ENCODE measurements around the gene FANK1. TPM values are rescaled to one million over a fixed set of nuclear protein-coding genes. Genes with fewer than 3 reads are reported as not detected.
"Not testable (repeated sequence)": the region's sequence is repeated elsewhere in the genome, so short reads cannot be mapped to it uniquely, and the experiment has no call there.

The FANK1 gene
- total RNA-seq, 2 donors from 2014 or later = 1.0 to 7.3 TPM

DNA sequence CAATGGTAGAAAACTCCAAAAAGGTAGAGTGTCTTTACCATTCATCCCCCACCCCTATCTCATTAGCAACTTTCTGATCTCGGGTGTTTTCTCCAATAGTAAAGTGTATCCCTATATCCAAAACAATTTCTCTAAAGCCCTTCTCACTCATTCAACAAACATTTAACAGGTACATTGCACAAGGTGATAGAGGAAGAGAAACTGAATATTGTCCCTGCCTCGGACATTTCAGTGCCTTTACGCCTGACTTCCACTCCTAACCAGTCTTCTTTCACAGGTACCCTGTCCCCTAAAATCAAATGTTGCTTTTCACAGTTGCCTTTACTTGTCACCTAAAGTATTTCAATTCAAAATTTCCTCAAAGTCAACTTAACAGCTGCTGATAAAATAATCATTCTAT, 2.2 kb upstream of the FANK1 start:
- H3K36me3 ChIP-seq (replicated peaks in 1 of 2; ENCODE audit: insufficient read depth in 1 of 2, low read depth in 2 of 2); intact Hi-C loops (cut with DNase I); DNase-seq; H3K4me3 ChIP-seq; ATAC-seq; H3K27me3 ChIP-seq; H3K9me3 ChIP-seq: not testable (repeated sequence)
- Histone ChIP-seq H3K4me1 (peaks cover 27% of the 10 kb centered on the region), H3K27ac (peak overlapping the region in 3 of 4 donors; percentile 90 to 96 (median 95))
- WGBS, 2 donors = 25 to 34% methylated on average over 3 of the region's 3 CpGs

GRCh38 chr10:125895130-125896087, 955 bp upstream of the FANK1 start:
- TF ChIP-seq POLR2A (IDR thresholded peaks at IDR 0.05) = peak in 2 of 3 donors; percentile 31 to 40
- intact Hi-C loops (cut with DNase I); H3K36me3 ChIP-seq (replicated peaks in 1 of 2; ENCODE audit: insufficient read depth in 1 of 2, low read depth in 2 of 2); H3K9me3 ChIP-seq; H3K27me3 ChIP-seq: not testable (repeated sequence)
- Histone ChIP-seq H3K4me3 (peak overlapping the region; percentile 90 to 99), H3K4me1 (peaks cover 18% of the 10 kb centered on the region), H3K27ac (peak overlapping the region; percentile 81 to 96 (median 92))
- ATAC-seq (peak; percentile 66), DNase-seq (peak; percentile 67 to 80 (median 71))
- WGBS, 2 donors = 18 to 26% methylated on average over 49 to 50 of the region's 50 CpGs

DNA sequence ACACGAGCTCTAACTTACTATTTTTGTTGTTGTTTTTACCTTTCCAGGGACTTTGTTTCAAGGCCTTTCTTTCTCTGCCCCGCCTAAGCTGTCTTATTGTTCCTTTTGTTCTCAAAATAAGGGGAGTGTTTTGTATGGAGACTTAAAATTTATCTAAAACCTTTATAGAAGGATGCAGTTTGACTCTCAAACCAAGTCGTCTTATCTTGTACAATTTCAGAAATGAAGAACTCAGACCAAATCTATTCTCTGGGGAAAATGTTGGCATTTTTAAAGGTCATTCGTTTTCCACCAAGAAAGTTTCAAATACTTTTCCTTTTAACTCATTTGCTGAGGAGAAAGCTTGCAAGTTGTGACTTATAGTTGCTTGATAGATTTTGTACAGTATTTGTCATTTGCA, 953 bp downstream of the FANK1 start:
- H3K9me3 ChIP-seq; H3K27me3 ChIP-seq; H3K27ac ChIP-seq; DNase-seq; intact Hi-C loops (cut with DNase I); H3K4me3 ChIP-seq; ATAC-seq; H3K36me3 ChIP-seq (replicated peaks in 1 of 2; ENCODE audit: insufficient read depth in 1 of 2, low read depth in 2 of 2): not testable (repeated sequence)
- peaks cover 16% of the 10 kb centered on the region for H3K4me1 ChIP-seq
- 16 to 21% methylated on average over 4 of the region's 4 CpGs for WGBS, 2 donors

GRCh38 chr10:125900963-125901362, 4.6 kb downstream of the FANK1 start:
- 69 to 71% methylated on average over 3 of the region's 3 CpGs for WGBS, 2 donors
- DNase-seq; ATAC-seq; intact Hi-C loops (cut with DNase I); H3K4me3 ChIP-seq; H3K36me3 ChIP-seq (replicated peaks in 1 of 2; ENCODE audit: insufficient read depth in 1 of 2, low read depth in 2 of 2); H3K9me3 ChIP-seq; H3K27me3 ChIP-seq; H3K27ac ChIP-seq: not testable (repeated sequence)
- H3K4me1 ChIP-seq = peaks cover 13% of the 10 kb centered on the region

GRCh38 chr10:125903135-125903640, 6.8 kb downstream of the FANK1 start:
- H3K4me1 ChIP-seq; H3K9me3 ChIP-seq; ATAC-seq; H3K36me3 ChIP-seq (replicated peaks in 1 of 2; ENCODE audit: insufficient read depth in 1 of 2, low read depth in 2 of 2); intact Hi-C loops (cut with DNase I); H3K4me3 ChIP-seq; DNase-seq; H3K27ac ChIP-seq; H3K27me3 ChIP-seq: not testable (repeated sequence)
- 71 to 77% methylated on average over 3 of the region's 3 CpGs for WGBS, 2 donors

- Histone ChIP-seq H3K27ac (peak overlapping the region in 1 of 4 donors; percentile 50), H3K4me1 (peaks cover 10% of the 10 kb centered on the region)
- H3K27me3 ChIP-seq; H3K4me3 ChIP-seq; intact Hi-C loops (cut with DNase I); H3K36me3 ChIP-seq (replicated peaks in 1 of 2; ENCODE audit: insufficient read depth in 1 of 2, low read depth in 2 of 2); DNase-seq; H3K9me3 ChIP-seq: not testable (repeated sequence)
- 51 to 63% methylated on average over 5 of the region's 5 CpGs for WGBS, 2 donors
- peak; percentile 24 for ATAC-seq
These were observed 9.0 kb downstream of the FANK1 start for GRCh38 chr10:125905069-125905994.

GRCh38 chr10:125907598-125907997, 11.2 kb downstream of the FANK1 start:
- DNase-seq = peak in 1 of 4 donors; percentile 10
- H3K9me3 ChIP-seq; ATAC-seq; H3K36me3 ChIP-seq (replicated peaks in 1 of 2; ENCODE audit: insufficient read depth in 1 of 2, low read depth in 2 of 2); H3K27me3 ChIP-seq; H3K4me3 ChIP-seq; intact Hi-C loops (cut with DNase I): not testable (repeated sequence)
- peak overlapping the region in 1 of 4 donors; percentile 32 for H3K27ac ChIP-seq
- WGBS, 2 donors = 51 to 79% methylated on average over 2 of the region's 2 CpGs
- H3K4me1 ChIP-seq = peaks cover 32% of the 10 kb centered on the region

GRCh38 chr10:125908813-125909212, 12.4 kb downstream of the FANK1 start:
- H3K9me3 ChIP-seq; ATAC-seq; H3K27me3 ChIP-seq; H3K4me3 ChIP-seq; intact Hi-C loops (cut with DNase I); H3K27ac ChIP-seq; DNase-seq; H3K36me3 ChIP-seq (replicated peaks in 1 of 2; ENCODE audit: insufficient read depth in 1 of 2, low read depth in 2 of 2): not testable (repeated sequence)
- H3K4me1 ChIP-seq = peaks cover 44% of the 10 kb centered on the region
- 52 to 58% methylated on average over 2 of the region's 2 CpGs for WGBS, 2 donors

GRCh38 chr10:125909491-125909890, 13.1 kb downstream of the FANK1 start:
- H3K36me3 ChIP-seq (replicated peaks in 1 of 2; ENCODE audit: insufficient read depth in 1 of 2, low read depth in 2 of 2); ATAC-seq; intact Hi-C loops (cut with DNase I); H3K27ac ChIP-seq; H3K9me3 ChIP-seq; H3K27me3 ChIP-seq; H3K4me3 ChIP-seq; DNase-seq: not testable (repeated sequence)
- WGBS, 2 donors = 59 to 87% methylated on average over 3 of the region's 3 CpGs
- peaks cover 51% of the 10 kb centered on the region for H3K4me1 ChIP-seq
